Endodermal cell (in vitro differentiated cells): ENCODE measurements around the gene DENND11. TPM values are rescaled to one million over a fixed set of nuclear protein-coding genes. Genes with fewer than 3 reads are reported as not detected.

Source experiments
- DNase-seq: peaks from one replicate; pipeline ENCODE4 v3.0.0-alpha.2; 2017
- H3K27ac ChIP-seq: 2 replicates; pipeline ENCODE4 v1.5.1; 2013; ENCODE audit warnings: mild to moderate bottlenecking, low read depth, low read length, moderate library complexity
- H3K27me3 ChIP-seq: 2 replicates; pipeline ENCODE4 v1.6.1; 2013; ENCODE audit warnings: mild to moderate bottlenecking, low read length, moderate library complexity; ENCODE audit not compliant: insufficient read depth, control insufficient read depth, poor library complexity, severe bottlenecking
- H3K36me3 ChIP-seq: 2 replicates; pipeline ENCODE4 v1.7.0; 2013; ENCODE audit warnings: mild to moderate bottlenecking, low read length, moderate library complexity; ENCODE audit not compliant: control insufficient read depth, insufficient read depth
- H3K4me1 ChIP-seq: one replicate; pipeline ENCODE4 v1.7.0; 2013; ENCODE audit warnings: low read length; ENCODE audit not compliant: control insufficient read depth, insufficient read depth
- H3K4me3 ChIP-seq: 2 replicates; pipeline ENCODE4 v1.5.1; 2013; ENCODE audit warnings: mild to moderate bottlenecking, low read length, moderate library complexity
- H3K9ac ChIP-seq: 2 replicates; pipeline ENCODE4 v1.6.1; 2013; ENCODE audit warnings: mild to moderate bottlenecking, low read length, moderate library complexity; ENCODE audit not compliant: poor library complexity, severe bottlenecking; ENCODE audit errors: extremely low read depth
- H3K9me3 ChIP-seq: 2 replicates; pipeline ENCODE4 v1.6.1; 2013; ENCODE audit warnings: mild to moderate bottlenecking, low read length, moderate library complexity; ENCODE audit not compliant: control insufficient read depth
- H3K27ac Mint-ChIP-seq: 2 replicates; pipeline ENCODE4 v1.8.0; 2020; ENCODE audit warnings: mixed read lengths
- H3K27me3 Mint-ChIP-seq: 2 replicates; pipeline ENCODE4 v1.8.0; 2021; ENCODE audit warnings: mild to moderate bottlenecking, mixed read lengths; ENCODE audit not compliant: insufficient read depth
- H3K36me3 Mint-ChIP-seq: 2 replicates; pipeline ENCODE4 v1.8.0; 2020; ENCODE audit warnings: low read depth, mixed read lengths
- H3K4me1 Mint-ChIP-seq: 2 replicates; pipeline ENCODE4 v1.8.0; 2020; ENCODE audit warnings: mixed read lengths
- H3K4me3 Mint-ChIP-seq: 2 replicates; pipeline ENCODE4 v1.8.0; 2020; ENCODE audit warnings: mild to moderate bottlenecking, moderate library complexity, mixed read lengths
- H3K9me3 Mint-ChIP-seq: 2 replicates; pipeline ENCODE4 v1.8.0; 2020; ENCODE audit warnings: mild to moderate bottlenecking, mixed read lengths
- CTCF ChIP-seq: fragments of 200-600 bp; sonication (generic); conservative IDR thresholded peaks from 2 replicates; pipeline ENCODE4 v1.5.0; 2021; ENCODE audit warnings: antibody characterized with exemption, mild to moderate bottlenecking
- WGBS, 2 experiments: methylation state at CpG; one replicate each; pipeline versions ENCODE4 v1.1.5 to v1.1.7; 2013; ENCODE audit warnings: missing lambda C conversion rate in 2 of 2, mixed read lengths in 1 of 2; ENCODE audit not compliant: insufficient coverage in 1 of 2, insufficient read length in 1 of 2; 5-methylcytosine and 5-hydroxymethylcytosine counted together
- long read RNA-seq, 4 experiments: library from polyadenylated mRNA in 2 of 4; library from RNA in 1 of 4; library from capped mRNA in 1 of 4; stranded (forward) in 3 of 4; unstranded in 1 of 4; transcript quantifications; one replicate each; pipeline ENCODE4 v2.0.0, GENCODE V29; 2020 to 2021; ENCODE audit warnings: inconsistent platforms in 1 of 4
- polyA plus RNA-seq, 2 experiments: library from polyadenylated mRNA; stranded (reverse); fragments of 50-300 nt; gene quantifications; one replicate each; pipeline ENCODE4 v1.2.3, GENCODE V29; 2013
- total RNA-seq, 2 donors: library from RNA; stranded (reverse); fragmentation: NEBNext Ultra II Directional in 1 of 2; extraction: Animal tissue kit (Norgen Biotek cat#: 25700) in 1 of 2; gene quantifications; 2 replicates in 1 of 2; 3 replicates in 1 of 2; pipeline ENCODE4 v1.2.1, GENCODE V29; 2021

The DENND11 gene, protein sequence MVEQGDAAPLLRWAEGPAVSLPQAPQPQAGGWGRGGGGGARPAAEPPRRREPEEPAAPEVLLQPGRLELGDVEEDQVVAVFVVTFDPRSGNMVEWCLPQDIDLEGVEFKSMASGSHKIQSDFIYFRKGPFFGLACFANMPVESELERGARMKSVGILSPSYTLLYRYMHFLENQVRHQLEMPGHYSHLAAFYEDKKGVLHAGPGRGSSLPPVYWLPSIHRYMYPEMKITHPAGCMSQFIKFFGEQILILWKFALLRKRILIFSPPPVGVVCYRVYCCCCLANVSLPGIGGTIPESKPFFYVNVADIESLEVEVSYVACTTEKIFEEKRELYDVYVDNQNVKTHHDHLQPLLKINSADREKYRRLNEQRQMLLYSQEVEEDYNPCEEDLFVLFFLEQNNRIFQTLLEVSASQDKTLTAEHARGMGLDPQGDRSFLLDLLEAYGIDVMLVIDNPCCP
- total RNA-seq: 10 to 100 TPM; 24.5 to 25.4 TPM
- 26.1 TPM for polyA plus RNA-seq (2013, experiment 1 of 2)
- 22.6 TPM for polyA plus RNA-seq (2013, experiment 2 of 2)
- long read RNA-seq, experiment 1, partial matches to known transcripts: 1 of 11 reads
- long read RNA-seq, experiment 1, other reads (novel, unspliced or antisense): 10 of 11 reads
- long read RNA-seq, experiment 2, full-length matches to known transcripts: 10 of 24 reads
- long read RNA-seq, experiment 2, partial matches to known transcripts: 3 of 24 reads
- long read RNA-seq, experiment 2, other reads (novel, unspliced or antisense): 11 of 24 reads
- long read RNA-seq, experiment 3, partial matches to known transcripts: 0 of 5 reads
- long read RNA-seq, experiment 3, other reads (novel, unspliced or antisense): 5 of 5 reads
- long read RNA-seq, experiment 4, partial matches to known transcripts: 0 of 2 reads
- long read RNA-seq, experiment 4, other reads (novel, unspliced or antisense): 2 of 2 reads

DNA sequence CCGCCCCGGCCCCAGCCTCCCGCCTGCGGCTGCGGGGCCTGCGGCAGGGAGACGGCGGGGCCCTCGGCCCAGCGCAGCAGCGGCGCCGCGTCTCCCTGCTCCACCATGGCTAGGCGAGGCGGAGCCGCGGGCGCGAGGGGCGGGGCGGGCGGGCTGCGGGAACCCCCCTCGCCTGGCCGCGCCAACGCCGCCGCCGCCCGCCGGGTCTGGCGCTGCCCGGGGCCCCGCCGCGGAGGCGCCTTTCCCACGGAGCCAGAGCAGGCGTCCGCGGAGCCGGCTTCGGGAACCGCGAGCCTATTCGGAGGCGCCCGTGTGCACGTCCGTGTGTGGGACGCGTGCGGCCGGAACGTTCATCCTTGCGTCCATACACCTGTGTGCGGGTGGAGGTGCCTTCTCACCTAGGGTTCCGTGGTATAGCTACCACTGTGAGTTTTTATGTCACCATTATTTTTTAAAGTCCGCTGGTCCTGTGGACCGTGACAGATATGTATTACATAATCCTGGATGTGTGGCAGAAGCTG, at the start of gene DENND11:
TSS of gene DENND11 (minus strand) at position 120 of the 521 bp plus-strand sequence. CDS start at position 107, 13 bp downstream.
- peaks cover 12% of the 10 kb centered on the region for H3K4me1 ChIP-seq
- H3K4me1 Mint-ChIP-seq: peaks cover 56% of the 10 kb centered on the region

GRCh38 chr7:141748396-141748795, 46.4 kb upstream of the DENND11 start:
- DNase-seq: no peak
- no peak for TF ChIP-seq CTCF
- Histone ChIP-seq H3K27me3 (no peaks in the 10 kb centered on the region), H3K9ac (no peak overlapping the region), H3K4me1 (no peaks in the 10 kb centered on the region), H3K36me3 (peaks cover 98% of the 10 kb centered on the region), H3K27ac (no peak overlapping the region), H3K4me3 (no peak overlapping the region), H3K9me3 (peaks cover 50% of the 10 kb centered on the region)
- no peaks in the 10 kb centered on the region for H3K4me1 Mint-ChIP-seq
- no peak overlapping the region for H3K4me3 Mint-ChIP-seq
- no peak overlapping the region for H3K27ac Mint-ChIP-seq
- WGBS, 2 experiments: 95 to 100% methylated on average over 2 of the region's 2 CpGs
- peaks cover 37% of the 10 kb centered on the region for H3K9me3 Mint-ChIP-seq
- no peaks in the 10 kb centered on the region for H3K27me3 Mint-ChIP-seq
- H3K36me3 Mint-ChIP-seq: peaks cover 87% of the 10 kb centered on the region

More for the DNA sequence above, at the start of gene DENND11:
- no peak within 1 kb of the TSS for H3K9ac ChIP-seq
- H3K4me3 ChIP-seq: peak within 1 kb of the TSS; percentile 74
- WGBS, 2 experiments: 1% methylated on average over 36 to 62 of the region's 62 CpGs
- DNase-seq: peak; percentile 75
- H3K27me3 ChIP-seq: peaks cover 32% of the 10 kb centered on the region
- no peak for TF ChIP-seq CTCF
- no peaks in the 10 kb centered on the region for H3K36me3 ChIP-seq
- peak within 1 kb of the TSS; percentile 47 for H3K27ac ChIP-seq
- H3K9me3 Mint-ChIP-seq: no peaks in the 10 kb centered on the region
- no peaks in the 10 kb centered on the region for H3K36me3 Mint-ChIP-seq
- peak within 1 kb of the TSS; percentile 63 for H3K4me3 Mint-ChIP-seq
- H3K27ac Mint-ChIP-seq: no peak within 1 kb of the TSS
- H3K27me3 Mint-ChIP-seq: peaks cover 39% of the 10 kb centered on the region
- H3K9me3 ChIP-seq: no peaks in the 10 kb centered on the region

GRCh38 chr7:141744131-141744530, 42.2 kb upstream of the DENND11 start:
- Histone ChIP-seq H3K9ac (no peak overlapping the region), H3K4me3 (no peak overlapping the region), H3K27me3 (no peaks in the 10 kb centered on the region), H3K36me3 (peaks cover 84% of the 10 kb centered on the region), H3K4me1 (peaks cover 15% of the 10 kb centered on the region), H3K9me3 (peaks cover 8% of the 10 kb centered on the region), H3K27ac (no peak overlapping the region)
- Mint-ChIP-seq H3K4me1 (peaks cover 21% of the 10 kb centered on the region), H3K4me3 (no peak overlapping the region), H3K36me3 (peaks cover 77% of the 10 kb centered on the region), H3K9me3 (no peaks in the 10 kb centered on the region), H3K27ac (no peak overlapping the region), H3K27me3 (no peaks in the 10 kb centered on the region)
- DNase-seq: no peak
- 94 to 100% methylated on average over 1 to 2 of the region's 2 CpGs for WGBS, 2 experiments
- no peak for TF ChIP-seq CTCF
